Amygdala (tissue), 56 donors: Measurements from ENCODE around the gene IFI27L1.

Source experiments
- DNase-seq, 56 donors: peaks; one replicate each; lab custom pipeline; 2025; lab: John Stamatoyannopoulos, UW

IFI27L1 gene

DNA sequence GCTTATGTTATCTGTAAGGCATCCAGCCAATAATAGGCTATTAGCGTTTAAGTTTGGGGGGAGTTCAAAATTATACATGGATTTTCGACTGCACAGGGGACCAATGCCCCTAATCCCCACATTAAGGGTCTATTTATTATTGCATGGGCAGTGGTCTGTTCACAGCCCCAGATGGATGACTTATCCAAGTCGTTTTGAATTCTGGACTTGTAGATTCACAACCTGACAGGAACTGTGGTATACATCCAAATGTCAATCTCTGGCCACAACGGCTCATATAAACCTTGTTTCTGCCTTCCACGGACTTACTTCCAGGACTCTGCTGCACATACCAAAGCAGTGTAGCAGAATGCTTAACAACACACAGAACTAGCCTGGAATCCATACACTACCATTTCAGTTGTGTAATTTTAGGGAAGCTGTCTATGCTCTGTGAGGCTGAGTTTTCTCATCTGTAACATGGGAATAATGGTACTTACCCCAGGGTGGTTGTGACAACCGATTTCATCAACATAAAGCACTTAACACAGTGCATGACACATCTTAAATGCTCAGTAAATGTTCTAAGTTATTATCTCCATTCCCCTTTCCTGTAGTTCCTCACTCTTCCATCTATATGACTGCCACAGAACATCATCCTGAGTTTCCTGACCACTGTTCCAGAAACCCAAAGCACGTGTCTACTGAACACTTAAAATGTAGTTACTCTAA lies 3.8 kb upstream of the IFI27L1 start:
- DNase-seq: no peak

DNA sequence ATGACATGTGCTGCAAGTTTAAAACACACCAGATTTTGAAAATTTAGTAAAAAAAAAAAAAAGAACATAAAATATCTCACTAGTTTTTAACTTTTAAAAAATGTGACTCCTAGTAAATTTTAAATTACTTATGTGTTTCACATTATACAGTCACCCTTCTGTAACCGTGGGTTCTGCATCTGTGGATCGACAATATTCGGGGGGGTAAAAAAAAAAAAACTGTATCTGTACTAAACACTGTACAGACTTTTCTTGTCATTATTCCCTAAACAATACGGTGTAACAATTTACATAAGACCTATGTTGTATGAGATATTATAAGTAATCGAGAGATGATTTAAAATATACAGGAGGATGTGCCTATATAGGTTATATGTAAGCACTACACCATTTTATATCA lies 3.3 kb upstream of the IFI27L1 start:
- DNase-seq: no peak

DNA sequence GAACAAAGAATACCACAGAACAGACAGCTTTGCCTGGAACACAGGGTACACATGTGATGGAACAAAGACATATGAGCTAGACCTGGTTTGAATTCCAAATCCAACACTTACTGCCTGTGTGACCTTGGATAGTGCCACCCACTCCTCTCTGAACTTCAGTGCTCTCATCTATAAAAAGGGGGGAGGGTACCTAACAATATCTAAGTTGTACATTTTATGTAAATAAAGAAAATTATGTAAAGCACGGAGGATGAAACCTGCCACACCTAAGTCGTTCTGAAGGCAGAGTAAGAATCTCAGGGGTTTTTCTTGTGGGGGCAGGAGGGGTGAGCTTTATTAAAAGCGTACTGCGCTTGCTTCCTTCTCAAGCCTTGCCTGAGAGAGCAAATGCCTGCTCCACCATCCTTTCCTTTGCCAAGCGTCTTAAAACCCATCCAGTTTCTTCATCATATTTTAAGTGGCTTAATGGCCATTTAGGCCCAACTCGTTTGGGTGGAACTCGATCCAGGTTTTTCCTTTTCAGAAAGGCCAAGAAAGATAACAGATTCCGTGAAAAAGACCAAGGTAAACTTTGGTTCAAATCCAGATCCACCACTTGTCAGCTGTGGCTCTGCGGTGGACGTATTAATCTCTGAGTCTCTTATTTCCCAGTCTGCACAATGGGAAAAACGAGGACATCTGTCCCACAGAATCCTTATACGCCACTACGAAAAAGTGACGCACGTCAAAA lies 1.1 kb upstream of the IFI27L1 start:
- DNase-seq: peak in 4 of 56 donors; percentile 8 to 41 (median 16)

DNA sequence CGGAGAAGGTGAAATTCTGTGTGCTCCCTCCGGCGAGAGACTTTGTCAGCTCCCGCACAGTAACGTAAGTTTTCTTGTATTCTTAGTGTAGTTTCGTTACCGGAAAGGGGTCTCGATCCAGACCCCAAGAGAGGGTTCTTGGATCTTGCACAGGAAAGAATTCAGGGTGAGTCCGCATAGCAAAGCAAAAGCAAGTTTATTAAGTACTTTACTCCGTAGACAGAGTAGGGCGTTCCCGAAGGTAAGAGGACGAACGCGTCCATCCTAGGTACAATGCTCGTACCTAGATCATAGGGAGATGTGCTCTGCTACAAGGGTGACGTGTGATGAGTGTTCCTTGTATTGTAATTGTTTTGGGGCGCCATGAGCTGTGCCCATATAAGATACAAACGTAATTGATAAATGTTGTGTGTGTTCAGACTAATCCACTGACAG lies 293 bp downstream of the IFI27L1 start:
- DNase-seq: no peak

DNA sequence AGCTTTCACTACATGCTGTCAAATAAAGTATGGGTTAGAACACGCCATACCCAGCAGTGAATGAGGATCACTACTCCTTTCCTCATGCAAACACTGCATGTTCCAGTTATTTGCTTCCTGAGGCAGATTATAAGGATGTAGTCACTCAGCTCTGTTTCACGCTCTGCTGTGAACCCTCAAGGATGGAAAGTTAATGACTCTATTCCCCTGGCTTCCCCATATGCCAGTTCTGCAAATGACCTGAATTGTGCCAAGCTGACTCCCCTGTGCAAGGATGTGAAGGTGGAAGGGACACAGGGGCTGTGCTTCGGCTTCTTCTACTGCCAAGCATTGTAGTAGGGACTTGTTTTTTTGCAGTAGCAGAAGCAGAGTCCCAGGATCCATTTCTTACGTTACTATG lies 6.8 kb downstream of the IFI27L1 start:
- no peak for DNase-seq

DNA sequence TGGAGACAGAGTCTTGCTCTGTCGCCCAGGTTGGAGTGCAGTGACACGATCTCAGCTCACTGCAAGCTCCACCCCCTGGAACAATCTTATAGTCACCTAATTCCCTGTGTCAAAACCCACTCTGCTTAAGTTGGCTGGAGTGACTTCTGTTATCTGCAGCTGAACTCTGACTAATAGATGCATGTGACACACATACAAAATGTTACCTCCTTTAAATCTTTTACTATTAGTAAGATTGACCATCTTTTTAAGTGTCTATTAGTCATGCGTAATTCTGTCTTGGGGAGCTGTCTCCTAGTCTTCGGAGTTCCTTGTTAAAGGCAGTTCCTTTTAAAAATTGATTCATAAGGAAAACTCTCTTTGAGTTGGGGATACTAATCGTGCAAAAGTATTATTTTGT lies 7.4 kb downstream of the IFI27L1 start:
- DNase-seq: no peak

DNA sequence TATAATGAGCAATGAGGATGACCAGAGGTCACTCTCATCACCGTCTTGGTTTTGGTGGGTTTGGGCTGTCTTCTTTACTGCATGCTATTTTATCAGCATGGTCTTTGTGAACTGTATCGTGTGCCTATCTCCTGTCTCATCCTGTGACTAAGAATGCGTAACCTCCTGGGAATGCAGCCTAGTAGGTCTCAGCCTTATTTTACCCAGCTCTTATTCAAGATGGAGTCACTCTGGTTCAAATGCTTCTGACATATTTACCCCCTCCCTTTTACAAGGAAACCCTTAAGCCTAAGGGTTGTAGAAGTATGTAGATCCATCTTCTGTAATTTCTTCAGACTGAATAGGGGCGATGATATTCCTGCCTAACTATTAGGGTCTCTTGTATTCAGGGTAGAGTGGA lies 8.4 kb downstream of the IFI27L1 start:
- DNase-seq: no peak

DNA sequence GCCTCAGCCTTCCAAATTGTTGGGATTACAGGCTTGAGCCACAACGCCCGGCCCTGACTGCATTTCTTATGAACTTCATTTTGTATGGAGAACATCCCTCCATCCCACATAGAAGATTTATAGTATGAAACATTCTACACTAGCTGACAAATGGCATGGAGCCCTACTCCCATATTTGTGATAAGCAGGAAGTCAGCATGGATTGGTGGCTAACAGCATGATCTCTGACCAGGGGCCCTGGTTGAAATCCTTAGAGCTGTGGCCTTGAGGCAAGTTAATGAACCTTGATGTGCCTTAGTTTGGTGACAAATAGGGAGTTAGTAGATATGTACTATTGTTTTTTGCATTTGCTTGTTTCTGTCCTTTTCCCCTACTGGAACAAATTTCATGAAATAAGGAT lies 12.3 kb downstream of the IFI27L1 start:
- no peak for DNase-seq

DNA sequence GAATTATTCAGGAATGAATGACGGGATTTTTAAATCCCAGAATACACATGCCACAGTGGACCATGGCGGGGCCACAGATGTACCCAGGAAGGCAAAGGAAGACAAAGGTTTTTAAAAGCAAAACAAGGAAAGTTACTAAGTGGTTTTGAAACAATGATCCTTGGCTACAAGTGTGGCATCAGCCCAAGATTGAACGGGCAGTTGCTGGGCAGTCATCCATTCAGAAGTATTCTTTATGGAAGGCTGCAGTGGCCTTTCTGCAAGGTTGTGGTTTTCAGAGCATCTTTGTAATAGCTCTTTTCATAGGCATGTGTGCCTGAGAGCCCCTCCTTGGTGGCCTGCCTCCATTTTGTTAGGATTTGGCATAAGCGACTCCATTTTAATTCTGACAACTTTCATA lies 16.0 kb downstream of the IFI27L1 start:
- no peak for DNase-seq

DNA sequence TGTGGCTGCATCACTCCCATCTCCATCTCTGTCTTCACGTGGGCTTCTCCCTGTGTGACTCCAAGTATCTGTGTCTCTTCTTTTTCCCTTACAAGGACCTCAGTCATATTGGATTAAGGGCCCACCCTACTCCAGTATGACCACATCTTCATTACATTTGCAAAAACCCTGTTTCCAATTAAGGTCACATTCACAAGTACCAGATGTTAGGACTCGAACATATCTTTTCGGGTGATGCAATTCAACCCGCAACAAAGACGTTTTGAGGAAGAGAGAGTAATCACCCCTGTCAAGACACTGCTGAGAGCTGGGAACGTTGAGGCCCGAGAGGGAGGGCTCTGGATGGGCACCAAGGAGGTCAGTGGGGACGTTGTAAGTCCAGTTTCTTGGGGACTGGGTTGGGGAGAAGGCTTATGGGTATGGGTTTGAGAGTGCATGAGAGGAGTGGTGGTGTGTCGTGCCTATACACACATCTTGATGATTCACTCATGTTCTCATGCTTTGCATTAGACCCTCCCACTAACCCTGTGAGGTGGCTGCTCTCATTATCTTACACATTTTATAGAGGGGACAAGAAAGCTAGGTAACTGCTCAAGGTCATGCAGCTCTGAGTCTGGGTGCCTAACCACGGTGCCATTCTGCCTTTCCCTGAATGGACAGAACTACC lies 17.3 kb downstream of the IFI27L1 start:
- no peak for DNase-seq

DNA sequence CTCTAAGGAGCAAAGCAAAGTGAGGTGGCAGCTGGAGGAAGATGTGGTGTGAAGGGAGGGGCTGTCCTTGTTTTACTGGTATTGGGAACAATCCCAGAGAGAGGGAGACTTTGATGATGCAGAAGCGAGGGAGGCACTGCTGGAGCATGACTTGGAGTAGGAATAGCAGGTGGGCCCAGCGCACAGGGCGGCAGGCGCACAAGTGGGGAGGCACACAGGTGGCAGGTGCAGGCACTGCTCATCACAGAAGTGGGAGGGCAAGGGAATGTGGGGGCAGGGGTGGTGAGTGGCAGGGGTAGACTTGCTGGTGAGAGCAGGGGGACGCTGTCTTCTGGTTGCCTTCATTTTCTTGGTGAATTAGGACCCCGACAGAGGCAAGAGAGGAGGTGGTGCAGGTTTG lies 17.9 kb downstream of the IFI27L1 start:
- DNase-seq: no peak

DNA sequence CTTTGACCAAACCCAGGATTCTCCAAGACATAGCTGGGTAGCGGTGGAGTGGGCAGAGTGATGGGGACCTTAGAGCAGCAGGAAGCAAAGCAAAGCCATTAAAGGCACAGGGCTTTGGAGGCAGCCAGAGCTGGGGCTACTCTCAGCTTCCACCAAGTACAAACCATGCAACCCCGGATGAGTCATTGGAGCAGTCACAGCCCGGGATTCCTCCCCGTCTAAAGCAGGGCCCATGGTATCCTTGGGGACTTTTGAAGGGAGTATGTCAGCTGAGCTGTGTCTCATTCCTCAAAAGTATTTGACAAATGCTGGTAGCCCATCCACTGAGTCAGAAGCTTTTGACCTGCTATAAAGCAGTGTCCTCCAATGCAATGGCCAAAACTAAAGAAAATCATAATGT lies 19.7 kb downstream of the IFI27L1 start:
- no peak for DNase-seq

DNA sequence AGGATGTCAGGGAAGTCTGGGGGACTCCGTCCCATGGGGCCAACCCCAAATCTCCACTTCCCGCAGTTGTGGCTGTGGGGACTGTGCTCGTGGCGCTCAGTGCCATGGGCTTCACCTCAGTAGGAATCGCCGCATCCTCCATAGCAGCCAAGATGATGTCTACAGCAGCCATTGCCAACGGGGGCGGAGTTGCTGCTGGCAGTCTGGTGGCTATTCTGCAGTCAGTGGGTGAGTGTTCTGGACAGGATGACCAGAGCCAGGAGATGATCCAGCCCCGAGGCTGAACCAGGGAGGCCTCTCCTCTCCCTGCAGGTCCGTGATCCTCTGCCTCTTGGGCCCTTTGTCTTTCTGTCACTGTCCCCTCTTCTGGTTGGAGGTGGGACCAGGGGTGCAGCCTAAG lies 20.6 kb downstream of the IFI27L1 start:
- peak in 7 of 56 donors; percentile 6 to 32 (median 10) for DNase-seq

DNA sequence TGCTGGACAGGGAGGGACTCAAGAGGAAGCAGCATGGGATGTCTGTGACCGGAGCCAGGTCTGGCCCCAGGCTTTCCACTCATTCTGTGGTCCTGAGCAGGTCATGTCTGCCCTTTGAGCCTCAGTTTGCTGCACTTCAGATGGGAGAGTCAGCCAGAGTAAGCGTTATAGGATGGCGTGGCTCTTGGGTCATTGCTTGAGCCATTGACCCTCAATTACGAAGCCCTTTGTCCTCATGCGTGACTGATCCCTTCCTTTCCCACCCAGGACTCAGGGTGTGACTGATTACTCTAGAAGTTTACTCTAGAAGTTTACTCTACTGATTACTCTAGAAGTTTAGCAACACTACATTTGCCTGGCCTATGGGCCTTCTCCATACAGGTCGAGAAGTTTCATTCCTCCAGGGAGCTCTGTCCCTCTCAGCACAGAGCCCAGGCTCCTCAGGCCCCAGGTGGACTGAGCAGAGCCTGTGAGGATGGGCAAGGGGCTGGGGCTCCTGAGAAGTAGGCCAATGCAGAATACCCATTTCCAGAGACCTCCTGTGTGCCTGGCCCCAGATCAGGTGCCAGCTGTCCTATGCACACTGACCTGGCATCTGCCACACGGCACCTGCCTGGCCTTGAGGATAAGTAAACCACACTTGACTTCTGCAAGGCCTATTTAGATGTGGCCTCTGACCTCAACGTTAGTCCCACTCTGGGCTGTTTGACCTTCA lies 21.8 kb downstream of the IFI27L1 start:
- no peak for DNase-seq

DNA sequence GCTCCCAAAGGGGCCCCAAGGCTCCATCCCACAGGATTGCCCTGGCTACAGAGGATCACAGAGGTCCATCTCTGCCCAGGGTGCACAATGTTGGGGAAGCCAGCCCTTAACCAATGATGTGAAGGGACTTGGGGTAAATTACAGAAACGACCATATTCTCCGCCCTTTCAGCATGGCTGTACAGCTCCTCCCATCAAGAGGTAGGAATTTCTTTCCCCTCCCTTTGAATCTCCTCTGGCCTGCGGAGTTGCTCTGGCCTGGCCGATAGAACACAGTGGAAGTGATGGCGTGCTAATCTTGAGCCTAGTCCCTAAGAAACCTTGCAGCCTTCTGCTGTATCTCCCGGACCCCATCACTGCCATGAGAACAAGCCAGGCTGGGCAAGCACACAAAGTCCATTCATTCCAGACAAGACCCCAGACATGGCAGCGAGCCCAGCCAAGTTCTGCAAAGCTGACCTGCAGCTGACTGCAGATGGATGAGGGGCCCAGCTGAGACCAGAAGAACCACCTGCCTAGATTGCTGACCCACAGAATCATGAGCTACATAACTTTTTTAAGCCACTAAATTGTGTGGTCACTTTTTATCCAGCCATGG lies 22.5 kb downstream of the IFI27L1 start:
- DNase-seq: peak in 15 of 56 donors; percentile 6 to 49 (median 22)

DNA sequence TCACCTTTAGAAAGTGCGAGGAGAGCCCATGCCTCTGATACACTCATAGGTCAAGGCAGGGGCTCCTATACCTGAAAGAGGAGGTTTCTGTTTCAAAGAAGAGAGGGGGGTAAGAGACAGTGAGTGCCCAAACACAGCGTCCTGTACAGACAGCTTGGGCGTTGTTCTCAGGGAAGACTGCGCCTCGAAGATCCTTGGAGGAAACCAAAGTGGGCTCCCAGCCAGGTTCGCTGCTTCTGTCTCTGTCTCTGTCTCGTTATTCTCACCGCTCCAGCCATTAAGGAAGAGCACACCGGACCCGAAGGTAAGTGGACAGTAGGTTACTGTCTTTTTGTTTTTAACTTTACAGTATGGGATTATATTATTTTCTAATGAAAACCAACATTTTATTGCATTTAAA lies 23.6 kb downstream of the IFI27L1 start:
- DNase-seq: no peak

DNA sequence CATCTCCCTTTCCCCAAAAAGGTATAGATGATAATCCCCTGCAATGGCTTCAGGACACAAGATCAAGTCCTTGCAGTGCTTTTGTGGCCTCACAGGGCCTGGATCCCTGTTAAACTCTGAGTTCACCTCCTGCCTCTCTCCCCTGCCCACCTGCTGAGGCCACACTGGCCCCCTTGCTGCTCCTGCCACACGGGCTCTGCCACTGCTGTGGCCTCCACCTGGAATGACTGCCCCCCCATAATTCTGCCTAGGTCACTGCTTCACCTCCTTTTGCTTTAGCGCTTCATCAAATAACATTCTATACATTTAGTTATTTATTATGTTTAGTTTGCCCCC lies 28.8 kb downstream of the IFI27L1 start:
- no peak for DNase-seq

DNA sequence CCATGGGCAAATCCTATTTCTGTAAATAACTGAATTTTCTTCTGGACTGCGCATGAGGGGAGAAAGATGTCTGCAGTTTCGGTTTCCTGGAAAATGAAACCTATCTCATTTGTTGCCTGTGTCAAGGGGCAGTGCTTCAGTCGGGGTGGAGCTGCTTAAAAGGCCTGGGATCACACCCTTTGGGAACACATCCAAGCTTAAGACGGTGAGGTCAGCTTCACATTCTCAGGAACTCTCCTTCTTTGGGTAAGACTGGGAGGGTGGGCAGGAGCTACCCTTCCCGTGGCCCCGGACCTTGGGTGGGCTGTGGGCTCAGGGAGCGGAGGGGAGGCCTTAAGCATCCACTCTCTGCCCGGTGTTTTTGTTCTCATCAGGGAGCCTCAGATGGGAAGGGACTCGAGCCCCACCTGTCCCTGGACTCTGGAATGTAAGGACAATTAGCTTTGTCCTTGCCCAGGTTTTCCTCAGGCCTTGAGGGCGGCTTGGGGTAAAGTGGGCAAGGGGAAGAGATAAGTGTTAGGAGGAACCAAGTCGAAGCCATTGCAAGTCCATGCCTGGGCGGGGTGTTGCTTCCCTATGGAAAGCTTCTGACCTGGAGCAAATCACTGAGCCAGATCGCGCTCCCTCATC lies 29.6 kb downstream of the IFI27L1 start, which contains the start of gene IFI27:
TSS of gene IFI27 (plus strand) at position 185 of the 630 bp plus-strand sequence.
- DNase-seq: no peak

DNA sequence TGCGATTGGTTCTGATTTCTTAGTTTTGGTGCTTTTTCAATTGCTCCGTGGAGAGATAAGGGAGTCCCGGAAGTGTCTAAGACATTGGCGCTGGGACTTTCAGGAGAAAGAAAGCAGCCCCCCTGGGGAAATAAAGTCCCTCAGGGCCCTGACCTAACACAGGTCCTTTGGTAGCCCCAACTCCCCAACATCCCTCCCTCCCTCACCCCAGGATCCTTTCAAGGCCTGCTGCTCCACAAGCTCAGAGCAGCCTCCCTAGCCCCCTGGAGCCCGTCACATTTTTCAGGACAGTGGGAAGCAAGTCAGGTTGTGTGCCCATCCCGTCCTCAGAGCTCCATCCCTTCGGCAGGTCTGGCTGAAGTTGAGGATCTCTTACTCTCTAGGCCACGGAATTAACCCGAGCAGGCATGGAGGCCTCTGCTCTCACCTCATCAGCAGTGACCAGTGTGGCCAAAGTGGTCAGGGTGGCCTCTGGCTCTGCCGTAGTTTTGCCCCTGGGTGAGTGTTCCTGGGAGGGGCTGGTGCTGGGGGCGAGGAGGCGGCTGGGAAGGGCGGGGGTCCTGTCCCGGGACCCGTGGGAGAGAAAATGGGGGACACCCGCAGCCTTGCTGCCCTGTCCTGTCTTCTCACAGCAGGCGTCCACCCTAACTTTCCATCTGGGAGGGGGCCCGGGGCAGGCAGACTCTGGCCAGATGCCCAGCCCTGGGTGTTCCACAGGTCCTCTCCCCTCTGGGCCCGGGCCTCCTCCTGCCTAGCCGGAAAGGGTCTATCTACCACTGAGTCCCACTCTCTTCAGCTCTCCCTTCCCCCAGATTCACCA lies 30.4 kb downstream of the IFI27L1 start:
- DNase-seq: no peak
